Omental fat pad (tissue), 4 donors: Measurements from ENCODE around the gene SULT2B1. TPM values are rescaled to one million over a fixed set of nuclear protein-coding genes. Genes with fewer than 3 reads are reported as not detected.
"Not testable (repeated sequence)": the region's sequence is repeated elsewhere in the genome, so short reads cannot be mapped to it uniquely, and the experiment has no call there.

Experiments
- ATAC-seq: fragments of 150-250 bp; one replicate; pipeline ENCODE4 v1.9.1; 2016; ENCODE audit warnings: mild to moderate bottlenecking, moderate library complexity; ENCODE audit not compliant: low FRiP score
- DNase-seq: peaks from one replicate; pipeline ENCODE4 v3.0.0-alpha.2; 2019; ENCODE audit warnings: low spot score
- CTCF ChIP-seq, 3 donors: fragments of 450-650 bp; IDR thresholded peaks; one replicate each; pipeline ENCODE4 v1.5.1; 2016 to 2017; ENCODE audit warnings: antibody characterized with exemption in 3 of 3, mild to moderate bottlenecking in 3 of 3, moderate library complexity in 2 of 3
- total RNA-seq, 4 donors: library from RNA; depleted of rRNA; stranded (reverse); fragments of >200 nt; gene quantifications; one replicate each; pipeline ENCODE4 v1.1.0, GENCODE V29; 2016

SULT2B1 gene
- total RNA-seq, 4 donors from 2014 or later, result not detected

- ATAC-seq (no peak), DNase-seq (no peak)
- no peak for TF ChIP-seq CTCF (IDR thresholded peaks at IDR 0.05)
Measured at GRCh38 chr19:48530066-48530720, 21.8 kb upstream of the SULT2B1 start.

- DNase-seq (no peak), ATAC-seq (no peak)
- TF ChIP-seq CTCF (IDR thresholded peaks at IDR 0.05), result no peak
Measured at GRCh38 chr19:48530770-48531169, 21.2 kb upstream of the SULT2B1 start.

- DNase-seq (no peak), ATAC-seq (no peak)
Measured at GRCh38 chr19:48533770-48534169, 18.2 kb upstream of the SULT2B1 start.

DNA sequence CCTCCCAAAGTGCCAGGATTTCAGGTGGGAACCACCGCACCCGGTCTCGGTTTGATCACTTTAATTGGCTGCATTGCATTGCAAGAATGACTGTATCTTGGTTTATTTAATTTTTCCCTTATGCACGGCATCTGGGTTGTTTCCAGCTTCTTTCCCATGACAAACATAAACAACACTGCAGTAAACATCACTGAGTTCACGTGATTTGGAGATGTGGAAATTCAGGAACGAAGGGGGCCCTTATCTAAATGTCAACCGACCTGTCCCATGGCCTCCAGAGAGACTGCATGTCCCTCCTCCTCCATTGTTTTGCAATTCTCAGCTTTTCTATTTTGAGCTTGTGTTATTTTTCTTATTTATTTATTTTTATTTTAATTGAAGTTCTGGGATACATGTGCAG lies 14.4 kb upstream of the SULT2B1 start:
- DNase-seq (no peak), ATAC-seq (no peak)
- TF ChIP-seq CTCF (IDR thresholded peaks at IDR 0.05), result no peak

More at GRCh38 chr19:48533770-48534169, 18.2 kb upstream of the SULT2B1 start:
- no peak for TF ChIP-seq CTCF (IDR thresholded peaks at IDR 0.05)

- not testable (repeated sequence) for ATAC-seq, DNase-seq
Measured at GRCh38 chr19:48538057-48538456, 13.9 kb upstream of the SULT2B1 start.

DNA sequence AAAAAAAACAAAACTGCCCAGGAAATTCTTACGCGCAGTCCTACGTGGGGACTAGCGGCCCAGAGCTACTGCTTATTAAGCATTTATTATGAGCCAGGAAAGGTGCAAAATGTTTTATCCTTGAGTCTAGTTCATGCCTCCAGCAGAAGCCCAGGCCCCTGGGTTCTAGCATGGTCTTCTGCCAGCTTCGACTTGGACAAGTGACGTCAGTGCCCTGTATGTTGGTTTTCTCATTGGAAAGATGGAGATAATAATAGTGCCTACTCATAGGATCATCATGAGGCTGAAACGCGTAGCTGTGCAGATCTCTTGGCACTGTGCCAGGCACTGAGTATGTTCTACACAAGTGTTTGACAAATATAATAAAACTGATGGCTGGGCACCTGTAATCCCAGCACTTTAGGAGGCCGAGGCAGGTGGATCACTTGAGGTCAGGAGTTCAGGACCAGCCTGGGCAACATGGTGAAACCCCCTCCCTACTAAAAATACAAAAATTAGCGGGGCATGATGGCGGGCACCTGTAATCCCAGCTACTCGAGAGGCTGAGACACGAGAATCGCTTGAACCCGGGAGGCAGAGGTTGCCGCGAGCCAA lies 12.4 kb upstream of the SULT2B1 start:
- no peak for DNase-seq
- no peak for ATAC-seq
- TF ChIP-seq CTCF (IDR thresholded peaks at IDR 0.05), result no peak

- no peak for TF ChIP-seq CTCF (IDR thresholded peaks at IDR 0.05)
- no peak for DNase-seq
- ATAC-seq, result no peak
Measured at GRCh38 chr19:48540110-48540509, 11.9 kb upstream of the SULT2B1 start.
